ENCODE results near the gene IQCH.

IQCH gene

DNA sequence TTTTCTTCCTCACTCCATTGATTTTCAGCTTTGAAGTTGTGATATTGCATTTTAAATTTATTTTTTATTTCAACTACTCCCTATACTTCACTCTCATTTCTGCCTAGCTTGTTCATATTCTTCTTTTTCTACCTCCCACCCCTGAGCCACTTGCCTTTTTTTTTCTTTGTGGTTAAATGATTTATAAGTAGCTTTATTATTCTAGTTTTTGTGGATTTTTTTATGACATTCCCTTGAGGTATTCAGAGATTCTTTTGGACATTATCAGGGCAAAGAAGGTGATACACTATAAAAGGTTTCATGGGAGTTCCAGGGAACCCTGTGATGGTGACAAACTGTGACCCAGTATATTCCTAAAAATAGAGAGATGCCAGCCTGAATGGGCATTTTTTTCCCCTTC lies 269.6 kb downstream of the IQCH start:
- no peak for DNase-seq (ENCODE audit: low read depth in 3 of 3)

DNA sequence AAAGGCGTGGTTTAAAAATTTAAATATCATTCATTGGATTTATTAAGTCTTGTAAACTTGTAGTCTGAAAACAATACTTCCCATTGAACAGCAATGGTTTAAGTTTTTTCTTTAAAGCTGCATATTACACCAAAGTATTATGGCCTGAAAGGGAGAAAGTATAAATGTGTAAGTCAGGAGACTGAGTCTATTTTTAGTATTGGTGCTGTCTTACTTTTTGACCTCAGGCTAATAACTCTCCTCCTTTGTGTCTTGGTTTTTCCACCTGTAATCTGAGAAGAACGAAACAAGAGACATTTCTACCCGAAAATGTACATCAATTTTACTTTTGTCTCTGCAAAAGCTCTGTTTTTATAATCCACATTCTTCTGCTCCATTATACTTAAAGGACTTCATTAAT lies 273.9 kb downstream of the IQCH start:
- no peak for DNase-seq (ENCODE audit: low read depth in 3 of 3)

DNA sequence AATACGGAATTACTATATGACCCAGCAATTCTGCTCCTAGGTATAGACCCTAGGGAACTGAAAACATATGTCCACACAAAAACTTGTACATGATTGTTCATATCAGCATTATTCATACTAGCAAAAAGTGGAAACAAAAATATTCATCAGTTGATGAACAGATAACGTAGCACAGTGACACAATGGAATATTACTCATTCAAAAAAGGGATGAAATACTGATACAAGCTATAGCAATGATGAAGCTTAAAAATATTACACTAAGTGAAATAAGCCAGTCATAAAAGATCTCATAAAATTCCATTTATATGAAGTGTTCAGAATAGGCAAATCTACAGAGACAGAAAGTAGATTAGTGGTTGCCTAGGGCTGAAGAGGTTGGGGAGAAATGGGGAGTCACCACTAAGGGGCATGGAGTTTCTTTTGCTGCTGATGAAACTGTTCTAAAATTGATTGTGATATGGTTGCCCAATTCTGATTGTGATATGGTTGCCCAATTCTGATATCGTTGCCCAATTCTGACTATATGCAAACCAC lies 276.9 kb downstream of the IQCH start:
- no peak for DNase-seq (ENCODE audit: low read depth in 3 of 3)

DNA sequence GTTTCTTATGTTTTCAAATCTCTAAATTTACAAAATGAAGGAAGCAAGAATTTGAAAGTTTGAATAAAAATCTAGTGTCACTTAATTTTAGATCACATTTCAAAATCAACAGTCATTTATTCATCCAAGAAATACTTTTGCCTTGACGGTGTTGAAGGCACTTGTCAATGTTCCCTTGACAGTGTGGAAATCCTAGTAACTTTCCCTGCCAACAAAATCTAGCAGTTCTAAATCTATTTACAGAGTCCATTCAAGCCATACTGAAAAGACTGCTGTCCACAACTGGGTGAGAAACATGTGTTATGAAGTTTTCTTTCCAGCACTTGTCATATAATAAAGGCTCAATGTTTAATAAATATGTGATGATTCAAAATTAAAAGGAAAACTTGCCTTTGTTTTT lies 279.3 kb downstream of the IQCH start:
- DNase-seq (ENCODE audit: low read depth in 3 of 3): no peak

DNA sequence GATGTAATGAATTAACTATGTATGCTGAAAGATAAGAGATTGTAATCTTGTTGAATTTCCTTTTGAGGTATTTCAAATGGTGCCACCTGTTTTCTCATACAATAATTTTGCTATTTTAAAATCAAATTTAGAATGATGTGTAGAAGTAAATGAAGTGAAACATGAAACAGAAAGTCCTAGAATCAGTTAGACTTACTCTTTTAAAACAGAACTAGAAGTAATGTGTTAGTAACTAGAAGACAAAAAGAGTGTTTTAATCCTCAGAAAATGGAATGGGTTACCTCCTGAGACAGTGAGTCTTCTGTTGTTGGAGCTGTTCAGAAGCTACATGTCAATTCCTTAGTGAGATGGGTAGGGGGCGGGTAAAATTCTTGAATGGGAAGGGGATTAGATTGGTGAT lies 279.8 kb downstream of the IQCH start:
- no peak for DNase-seq (ENCODE audit: low read depth in 3 of 3)

DNA sequence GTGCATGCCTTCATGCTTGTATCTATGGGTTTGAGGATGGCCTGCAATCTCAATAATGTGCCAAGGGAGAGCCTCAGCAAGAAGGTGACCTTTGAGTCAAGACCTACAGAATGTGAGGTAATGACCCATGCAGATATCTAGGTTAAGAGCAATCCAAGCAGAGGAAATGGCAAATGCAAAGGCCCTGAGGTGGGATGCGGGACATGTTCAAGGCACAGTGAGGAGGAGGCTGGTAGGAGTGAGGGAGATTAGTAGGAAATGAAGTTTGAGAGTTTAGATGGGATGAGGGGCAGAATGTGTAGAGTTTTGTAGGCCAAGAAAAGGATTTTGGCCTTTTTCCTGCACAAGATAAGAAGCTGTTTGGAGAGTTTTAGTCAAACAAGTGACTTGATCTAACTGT lies 283.2 kb downstream of the IQCH start:
- DNase-seq (ENCODE audit: low read depth in 3 of 3): no peak

DNA sequence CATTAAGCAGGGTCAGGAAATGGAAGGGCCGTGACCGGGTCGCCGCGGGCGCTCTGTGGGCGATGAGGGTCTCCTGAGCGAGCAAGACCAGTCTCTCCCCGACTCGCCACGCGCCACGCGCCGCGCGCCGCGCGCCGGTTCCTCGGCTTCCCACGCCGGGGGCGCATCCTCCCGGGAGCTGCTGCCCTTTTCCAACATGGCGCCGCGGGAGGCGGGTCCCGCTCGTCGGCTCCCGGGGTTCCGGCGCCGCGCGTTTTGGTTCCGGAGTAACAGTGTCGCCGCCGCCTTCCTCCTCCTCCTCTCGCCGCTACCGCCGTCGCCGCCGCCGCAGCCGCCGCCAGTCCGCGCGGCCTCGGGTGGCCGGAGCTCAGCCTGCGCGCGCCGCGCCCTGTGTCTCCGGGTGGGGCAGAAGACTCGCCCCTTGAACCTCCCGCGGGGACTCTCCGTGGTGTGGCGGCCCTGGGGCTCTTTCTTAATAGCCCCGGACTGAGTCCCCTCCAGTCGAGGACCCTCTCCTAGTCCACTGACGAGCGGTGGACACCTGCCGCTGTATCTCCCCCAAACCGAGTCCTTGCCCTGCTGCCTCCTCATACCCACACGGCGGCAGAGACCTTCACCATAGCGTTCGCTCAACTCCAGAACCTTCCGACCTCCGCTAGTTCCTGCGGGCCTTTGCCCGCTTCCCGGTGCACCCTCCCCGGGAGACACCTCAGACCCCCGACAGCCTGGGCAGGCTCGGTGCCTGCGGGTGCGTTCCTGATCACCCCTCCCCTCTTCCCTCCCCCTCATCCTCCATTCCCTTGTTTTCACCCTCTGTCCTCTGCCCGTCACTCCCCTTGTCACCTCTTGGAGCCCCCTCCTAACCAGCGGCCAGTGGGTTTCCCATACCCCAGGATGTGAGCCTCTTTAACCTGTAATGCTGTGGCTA lies 288.1 kb downstream of the IQCH start, which contains the start of gene MAP2K5:
Gene MAP2K5, plus strand, starts transcription at position 284 of the 928 bp plus-strand sequence. Its CDS starts 633 bp downstream, at position 917.
- DNase-seq (ENCODE audit: low read depth in 3 of 3): peak; percentile 67 to 83 (median 75)

DNA sequence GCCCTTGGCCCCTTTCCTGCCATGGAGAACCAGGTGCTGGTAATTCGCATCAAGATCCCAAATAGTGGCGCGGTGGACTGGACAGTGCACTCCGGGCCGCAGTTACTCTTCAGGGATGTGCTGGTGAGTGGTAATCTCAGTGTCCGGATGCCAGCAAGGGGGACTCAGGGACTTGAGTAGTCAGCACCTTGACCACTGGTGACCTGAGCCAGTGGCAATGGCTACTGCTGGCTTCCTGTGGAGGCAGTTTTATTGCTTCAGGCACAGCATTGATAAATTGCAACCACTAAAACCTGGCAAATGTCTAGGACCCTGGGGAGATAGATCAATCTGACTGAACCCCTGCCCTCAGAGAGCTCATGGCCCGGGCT lies 288.7 kb downstream of the IQCH start:
- DNase-seq (ENCODE audit: low read depth in 3 of 3): no peak

DNA sequence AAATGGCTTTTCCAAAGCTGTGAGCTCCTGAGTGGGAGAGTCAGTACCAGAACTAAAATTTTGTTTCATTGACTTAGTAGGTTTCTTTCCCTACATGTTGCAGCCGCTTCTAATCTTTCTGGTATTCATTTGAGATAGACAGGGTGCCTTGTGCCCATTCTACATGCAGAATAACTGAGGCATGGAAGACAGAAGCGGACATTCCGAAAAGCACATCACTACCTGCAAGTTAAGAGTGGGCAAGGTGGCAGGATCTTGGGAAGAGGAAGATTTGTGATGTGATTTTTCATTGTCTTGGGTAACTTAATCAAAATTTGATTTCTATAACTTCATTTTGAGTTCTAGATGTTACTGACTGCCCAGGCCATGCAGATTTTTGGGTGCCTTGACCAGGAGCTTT lies 289.9 kb downstream of the IQCH start:
- no peak for DNase-seq (ENCODE audit: low read depth in 3 of 3)

DNA sequence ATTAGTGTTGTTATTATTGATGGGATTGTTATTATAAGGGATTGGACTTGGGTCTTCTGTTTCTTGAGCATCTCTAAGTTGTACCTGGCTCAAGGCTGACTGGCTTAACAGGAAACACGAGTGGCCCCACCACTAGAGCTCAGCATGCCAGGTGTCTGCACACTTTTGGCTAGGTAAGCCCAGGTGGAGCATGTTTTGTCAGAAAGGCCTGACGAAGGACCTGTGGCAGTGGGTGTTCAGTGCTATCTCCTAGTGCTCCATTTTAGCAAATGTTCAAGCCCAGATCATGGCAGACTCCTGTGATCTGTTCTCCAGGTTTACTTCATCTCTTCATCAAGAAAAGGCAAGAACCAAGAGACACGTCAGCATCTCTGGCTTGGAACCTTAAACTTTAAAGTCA lies 291.3 kb downstream of the IQCH start:
- no peak for DNase-seq (ENCODE audit: low read depth in 3 of 3)

DNA sequence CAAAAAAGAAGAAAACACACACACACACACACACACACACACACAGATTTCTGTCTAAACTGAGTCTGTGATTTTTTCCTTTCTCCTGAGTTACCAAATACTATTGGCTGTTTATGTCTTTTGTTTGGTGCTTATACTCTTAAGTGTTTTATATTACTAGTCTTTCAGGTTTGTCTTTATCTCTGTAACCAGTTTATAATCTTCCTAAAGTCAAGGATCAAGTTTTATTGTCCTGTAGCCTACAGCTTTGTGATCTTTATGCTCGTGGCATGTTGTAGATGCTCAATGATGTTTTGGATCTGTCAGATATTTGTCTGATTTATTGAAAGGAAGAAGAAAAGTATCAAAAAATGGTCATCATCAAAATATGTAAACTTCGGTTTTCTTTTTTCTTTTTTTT lies 292.5 kb downstream of the IQCH start:
- DNase-seq (ENCODE audit: low read depth in 3 of 3): no peak

DNA sequence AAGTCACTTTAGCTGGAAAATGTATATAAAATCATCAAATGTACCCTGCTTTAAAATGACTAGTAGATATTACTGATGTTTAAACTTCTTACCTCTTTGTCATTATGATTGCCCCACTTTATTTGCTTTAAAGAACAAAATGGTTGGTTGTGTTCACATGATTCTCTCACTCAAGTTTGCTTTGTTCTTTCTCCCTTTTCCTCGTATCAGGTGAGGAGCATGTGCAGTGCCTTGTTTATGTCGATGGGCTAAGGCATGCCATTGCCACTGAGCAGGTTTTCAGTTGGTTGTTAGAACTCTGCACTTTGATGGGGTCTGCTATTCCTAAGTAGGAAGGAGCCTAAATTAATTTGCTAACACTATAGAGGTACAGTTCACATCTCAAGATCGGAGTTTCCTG lies 293.2 kb downstream of the IQCH start:
- no peak for DNase-seq (ENCODE audit: low read depth in 3 of 3)

DNA sequence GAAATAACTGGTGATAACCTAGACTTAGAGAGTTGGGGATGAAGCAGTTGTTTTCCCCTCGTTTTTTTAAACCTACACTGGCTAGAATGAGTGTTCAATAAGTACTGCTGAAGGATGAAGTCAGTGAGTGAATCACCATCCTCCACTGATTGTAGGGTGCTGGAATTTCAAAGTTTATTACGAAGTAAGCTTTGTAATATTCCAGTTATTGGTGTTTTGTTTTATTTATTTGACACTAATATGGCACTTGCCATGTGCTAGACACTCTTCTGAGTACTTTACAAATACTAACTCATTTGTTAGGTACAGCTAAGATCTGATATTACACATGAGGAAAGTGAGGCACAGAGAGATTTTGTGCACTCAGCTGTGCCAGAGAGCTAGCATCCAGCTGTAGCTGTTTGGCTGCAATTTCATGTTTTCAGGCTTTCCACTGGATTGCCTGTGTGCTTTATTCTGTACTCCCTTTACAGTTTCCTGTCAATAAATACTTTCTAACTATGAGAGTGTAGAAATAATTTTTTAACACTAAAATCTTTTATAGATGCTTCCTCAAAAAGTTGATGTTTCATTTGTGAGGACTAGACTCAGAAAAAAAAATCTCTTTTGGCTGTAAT lies 293.8 kb downstream of the IQCH start:
- DNase-seq (ENCODE audit: low read depth in 3 of 3): no peak

DNA sequence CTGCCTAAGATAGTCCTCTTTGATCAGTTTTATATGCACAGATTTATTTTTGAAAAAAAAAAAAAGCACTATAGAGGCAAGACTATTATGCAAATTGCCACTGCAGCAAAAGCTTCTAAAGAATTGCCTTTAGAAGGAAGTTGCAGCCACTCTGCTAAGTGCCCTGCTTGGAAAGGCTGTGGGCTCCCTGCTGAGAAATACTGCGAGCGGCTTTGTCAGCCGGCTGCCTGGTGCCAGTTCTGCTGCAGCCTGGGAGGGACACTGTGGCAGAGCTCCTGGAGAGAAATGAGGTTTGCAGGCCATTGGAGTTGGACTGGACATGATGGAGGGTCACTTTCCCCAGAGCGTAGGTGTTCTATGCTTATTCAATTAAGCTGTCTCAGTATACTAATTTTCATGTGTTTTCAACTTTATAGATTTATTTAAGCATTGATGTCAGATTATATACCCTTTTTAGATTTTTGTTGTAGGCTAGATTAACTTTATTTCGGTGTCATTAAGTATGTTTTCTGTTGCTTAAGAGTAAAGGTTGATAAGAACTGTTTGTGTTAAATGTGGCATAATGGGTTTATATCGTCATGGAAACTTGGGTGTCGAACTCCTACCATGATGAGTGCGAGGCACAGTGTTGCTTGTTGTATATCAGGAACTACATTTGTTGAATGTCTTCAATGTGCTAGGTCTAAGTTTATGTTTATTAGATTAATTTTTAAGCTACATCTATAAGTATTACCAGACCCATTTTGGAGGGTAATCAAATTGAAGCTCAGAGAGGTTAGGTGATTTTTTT lies 294.5 kb downstream of the IQCH start:
- DNase-seq (ENCODE audit: low read depth in 3 of 3): no peak

DNA sequence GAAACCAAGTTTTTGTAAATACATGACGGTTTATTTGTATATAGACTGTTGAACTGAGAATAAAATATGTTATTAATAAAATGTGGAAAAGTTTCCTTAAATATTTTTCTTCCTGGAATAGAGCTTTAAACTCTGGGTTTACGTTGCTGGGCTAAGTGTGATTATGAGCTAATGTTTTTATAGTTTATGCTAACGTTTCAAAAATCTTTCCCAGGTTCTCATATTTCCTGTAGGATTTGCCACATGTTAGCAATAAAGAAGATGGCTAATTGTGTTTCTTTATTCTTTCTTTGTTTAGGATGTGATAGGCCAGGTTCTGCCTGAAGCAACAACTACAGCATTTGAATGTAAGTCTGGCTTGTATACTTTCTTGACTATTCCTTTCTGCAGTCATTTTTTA lies 295.1 kb downstream of the IQCH start:
- no peak for DNase-seq (ENCODE audit: low read depth in 3 of 3)

DNA sequence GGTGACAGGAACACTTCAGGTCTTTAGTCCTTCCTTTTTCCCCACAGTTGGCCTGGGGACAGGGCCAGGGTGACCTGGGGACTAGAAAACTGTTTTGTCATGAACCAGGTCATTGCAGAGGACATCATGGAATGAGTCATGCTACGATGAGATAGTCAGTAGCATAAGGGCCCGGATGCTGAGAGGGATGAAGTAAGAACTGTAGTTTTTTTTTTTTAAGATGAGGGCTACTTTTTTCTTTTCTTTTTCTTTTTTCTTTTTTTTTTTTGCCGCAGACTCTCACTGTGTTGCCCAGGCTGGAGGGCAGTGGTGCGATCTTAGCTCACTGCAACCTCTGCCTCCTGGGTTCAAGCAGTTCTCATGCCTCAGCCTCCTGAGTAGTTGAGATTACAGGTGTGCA lies 295.9 kb downstream of the IQCH start:
- no peak for DNase-seq (ENCODE audit: low read depth in 3 of 3)

DNA sequence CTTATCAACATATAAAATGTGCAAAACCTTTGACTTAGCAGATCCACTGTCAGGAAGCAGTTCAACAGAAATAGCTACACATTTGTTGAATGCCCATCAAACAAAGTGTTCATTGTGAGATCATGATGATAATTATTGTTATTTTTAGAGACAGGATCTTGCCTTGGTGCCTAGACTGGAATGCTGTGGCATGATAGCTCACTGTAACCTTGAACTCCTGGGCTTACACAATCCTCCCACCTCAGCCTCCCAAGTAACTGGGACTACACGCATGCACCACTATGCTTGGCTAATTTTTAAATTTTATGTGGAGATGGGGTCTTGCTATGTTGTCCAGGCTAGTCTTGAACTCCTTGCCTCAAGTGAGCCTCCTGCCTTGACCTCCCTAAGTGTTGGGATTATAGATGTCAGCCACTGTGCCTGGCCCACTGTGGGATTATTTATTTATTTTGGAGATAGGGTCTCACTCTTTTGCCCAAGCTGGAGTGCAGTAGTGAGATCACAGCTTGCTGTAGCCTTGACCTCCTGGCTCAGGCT lies 296.7 kb downstream of the IQCH start:
- no peak for DNase-seq (ENCODE audit: low read depth in 3 of 3)

Measured in stimulated activated CD4-positive, alpha-beta T cell treated with anti-CD3 and anti-CD28 coated beads, TNF-alpha, amount 100 ng/mL, for 24 hours (primary cell).